Measurements from ENCODE around the gene CALML5.
"Not testable (repeated sequence)": the region's sequence is repeated elsewhere in the genome, so short reads cannot be mapped to it uniquely, and the experiment has no call there.

DNA sequence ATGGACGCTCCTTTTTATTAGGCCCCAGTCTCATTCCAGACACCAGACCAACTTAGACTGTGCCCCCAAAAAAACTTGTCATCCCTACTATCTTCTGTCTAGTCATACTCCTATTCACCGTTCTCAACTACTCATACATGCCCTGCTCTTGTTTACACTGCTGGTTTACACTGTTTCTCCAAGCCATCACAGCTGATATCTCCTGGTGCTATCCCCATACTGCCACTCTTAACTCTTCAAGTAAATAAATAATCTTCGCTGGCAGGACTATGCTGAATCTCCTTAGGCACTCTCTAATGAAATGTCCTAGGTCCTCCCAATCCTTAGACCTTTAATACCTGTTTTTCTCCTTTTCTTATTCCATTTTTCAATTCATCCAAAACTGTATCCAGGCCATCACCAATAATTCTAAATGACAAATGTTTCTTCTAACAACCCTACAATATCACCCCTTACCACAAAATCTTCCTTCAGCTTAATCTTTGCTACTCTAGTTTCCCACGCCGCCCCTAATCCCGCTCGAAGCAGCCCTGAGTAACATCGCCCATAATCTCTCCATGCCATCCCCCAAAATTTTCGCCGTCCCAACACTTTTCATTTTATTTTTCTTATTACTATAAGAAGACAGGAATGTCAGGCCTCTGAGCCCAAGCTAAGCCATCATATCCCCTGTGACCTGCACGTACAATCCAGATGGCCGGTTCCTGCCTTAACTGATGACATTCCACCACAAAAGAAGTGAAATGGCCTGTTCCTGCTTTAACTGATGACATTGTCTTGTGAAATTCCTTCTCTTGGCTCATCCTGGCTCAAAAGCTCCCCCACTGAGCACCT is 23.2 kb downstream of the CALML5 start:
- TF ChIP-seq, protein P1, sequence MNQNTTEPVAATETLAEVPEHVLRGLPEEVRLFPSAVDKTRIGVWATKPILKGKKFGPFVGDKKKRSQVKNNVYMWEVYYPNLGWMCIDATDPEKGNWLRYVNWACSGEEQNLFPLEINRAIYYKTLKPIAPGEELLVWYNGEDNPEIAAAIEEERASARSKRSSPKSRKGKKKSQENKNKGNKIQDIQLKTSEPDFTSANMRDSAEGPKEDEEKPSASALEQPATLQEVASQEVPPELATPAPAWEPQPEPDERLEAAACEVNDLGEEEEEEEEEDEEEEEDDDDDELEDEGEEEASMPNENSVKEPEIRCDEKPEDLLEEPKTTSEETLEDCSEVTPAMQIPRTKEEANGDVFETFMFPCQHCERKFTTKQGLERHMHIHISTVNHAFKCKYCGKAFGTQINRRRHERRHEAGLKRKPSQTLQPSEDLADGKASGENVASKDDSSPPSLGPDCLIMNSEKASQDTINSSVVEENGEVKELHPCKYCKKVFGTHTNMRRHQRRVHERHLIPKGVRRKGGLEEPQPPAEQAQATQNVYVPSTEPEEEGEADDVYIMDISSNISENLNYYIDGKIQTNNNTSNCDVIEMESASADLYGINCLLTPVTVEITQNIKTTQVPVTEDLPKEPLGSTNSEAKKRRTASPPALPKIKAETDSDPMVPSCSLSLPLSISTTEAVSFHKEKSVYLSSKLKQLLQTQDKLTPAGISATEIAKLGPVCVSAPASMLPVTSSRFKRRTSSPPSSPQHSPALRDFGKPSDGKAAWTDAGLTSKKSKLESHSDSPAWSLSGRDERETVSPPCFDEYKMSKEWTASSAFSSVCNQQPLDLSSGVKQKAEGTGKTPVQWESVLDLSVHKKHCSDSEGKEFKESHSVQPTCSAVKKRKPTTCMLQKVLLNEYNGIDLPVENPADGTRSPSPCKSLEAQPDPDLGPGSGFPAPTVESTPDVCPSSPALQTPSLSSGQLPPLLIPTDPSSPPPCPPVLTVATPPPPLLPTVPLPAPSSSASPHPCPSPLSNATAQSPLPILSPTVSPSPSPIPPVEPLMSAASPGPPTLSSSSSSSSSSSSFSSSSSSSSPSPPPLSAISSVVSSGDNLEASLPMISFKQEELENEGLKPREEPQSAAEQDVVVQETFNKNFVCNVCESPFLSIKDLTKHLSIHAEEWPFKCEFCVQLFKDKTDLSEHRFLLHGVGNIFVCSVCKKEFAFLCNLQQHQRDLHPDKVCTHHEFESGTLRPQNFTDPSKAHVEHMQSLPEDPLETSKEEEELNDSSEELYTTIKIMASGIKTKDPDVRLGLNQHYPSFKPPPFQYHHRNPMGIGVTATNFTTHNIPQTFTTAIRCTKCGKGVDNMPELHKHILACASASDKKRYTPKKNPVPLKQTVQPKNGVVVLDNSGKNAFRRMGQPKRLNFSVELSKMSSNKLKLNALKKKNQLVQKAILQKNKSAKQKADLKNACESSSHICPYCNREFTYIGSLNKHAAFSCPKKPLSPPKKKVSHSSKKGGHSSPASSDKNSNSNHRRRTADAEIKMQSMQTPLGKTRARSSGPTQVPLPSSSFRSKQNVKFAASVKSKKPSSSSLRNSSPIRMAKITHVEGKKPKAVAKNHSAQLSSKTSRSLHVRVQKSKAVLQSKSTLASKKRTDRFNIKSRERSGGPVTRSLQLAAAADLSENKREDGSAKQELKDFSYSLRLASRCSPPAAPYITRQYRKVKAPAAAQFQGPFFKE (tag by site-specific recombination; IDR thresholded peaks at IDR 0.05; ENCODE audit: borderline replicate concordance): not testable (repeated sequence)
- TF ChIP-seq, protein P2, sequence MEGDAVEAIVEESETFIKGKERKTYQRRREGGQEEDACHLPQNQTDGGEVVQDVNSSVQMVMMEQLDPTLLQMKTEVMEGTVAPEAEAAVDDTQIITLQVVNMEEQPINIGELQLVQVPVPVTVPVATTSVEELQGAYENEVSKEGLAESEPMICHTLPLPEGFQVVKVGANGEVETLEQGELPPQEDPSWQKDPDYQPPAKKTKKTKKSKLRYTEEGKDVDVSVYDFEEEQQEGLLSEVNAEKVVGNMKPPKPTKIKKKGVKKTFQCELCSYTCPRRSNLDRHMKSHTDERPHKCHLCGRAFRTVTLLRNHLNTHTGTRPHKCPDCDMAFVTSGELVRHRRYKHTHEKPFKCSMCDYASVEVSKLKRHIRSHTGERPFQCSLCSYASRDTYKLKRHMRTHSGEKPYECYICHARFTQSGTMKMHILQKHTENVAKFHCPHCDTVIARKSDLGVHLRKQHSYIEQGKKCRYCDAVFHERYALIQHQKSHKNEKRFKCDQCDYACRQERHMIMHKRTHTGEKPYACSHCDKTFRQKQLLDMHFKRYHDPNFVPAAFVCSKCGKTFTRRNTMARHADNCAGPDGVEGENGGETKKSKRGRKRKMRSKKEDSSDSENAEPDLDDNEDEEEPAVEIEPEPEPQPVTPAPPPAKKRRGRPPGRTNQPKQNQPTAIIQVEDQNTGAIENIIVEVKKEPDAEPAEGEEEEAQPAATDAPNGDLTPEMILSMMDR (tag by site-specific recombination; IDR thresholded peaks at IDR 0.05): not testable (repeated sequence)
- not testable (repeated sequence) for TF ChIP-seq ZNF146 (tag by site-specific recombination; IDR thresholded peaks at IDR 0.05); MYNN (tag by site-specific recombination; IDR thresholded peaks at IDR 0.05; ENCODE audit: borderline replicate concordance); ZFP37 (tag by site-specific recombination; IDR thresholded peaks at IDR 0.05)
